Measurements from ENCODE around the gene PARD6G. TPM values are rescaled to one million over a fixed set of nuclear protein-coding genes. Genes with fewer than 3 reads are reported as not detected.
A peak's percentile ranks its signal among the peaks of the same experiment; 100 is the strongest.

Gene PARD6G
- total RNA-seq, 6 experiments from 2014 or later, result 0.34 to 0.66 (median 0.50) TPM

DNA sequence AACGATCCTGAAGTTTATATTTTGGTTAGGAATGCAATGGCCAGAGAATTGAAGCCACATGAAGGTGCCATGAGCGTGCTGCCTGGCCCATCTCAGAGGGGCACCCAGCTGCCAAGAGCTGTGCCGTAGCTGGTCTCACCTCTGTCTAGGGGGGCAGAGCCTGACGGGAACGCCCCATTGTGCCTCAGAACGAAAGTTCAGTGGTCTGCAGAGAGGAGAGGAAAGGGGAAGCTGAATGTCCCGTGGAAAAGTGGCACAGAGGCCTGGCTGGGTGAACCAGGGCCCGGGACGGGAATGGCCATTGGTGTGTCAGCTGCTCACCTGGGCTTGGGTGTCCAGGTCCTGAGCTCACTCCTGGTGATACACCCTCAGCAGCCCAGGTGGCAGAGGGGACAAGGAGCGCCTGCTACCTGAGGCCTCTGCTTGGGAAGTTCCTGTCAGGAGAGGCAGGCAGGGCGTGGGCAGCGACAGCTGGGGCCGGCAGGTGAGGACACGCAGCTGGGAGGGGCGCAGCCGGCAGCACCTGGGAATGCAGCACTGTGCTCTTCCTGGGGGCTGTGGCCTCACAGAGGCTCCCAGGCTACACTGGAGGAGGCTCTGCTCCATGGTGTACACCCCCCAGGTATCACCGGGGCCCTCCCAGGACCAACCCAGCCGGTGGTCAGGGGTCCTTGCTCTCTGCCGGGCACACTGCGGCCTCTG is 67.3 kb downstream of the PARD6G start:
- H3K27me3 Mint-ChIP-seq (ENCODE audit: insufficient read depth), result peaks cover 37% of the 10 kb centered on the region
- H3K4me1 Mint-ChIP-seq (ENCODE audit: low read depth), result peaks cover 15% of the 10 kb centered on the region
- H3K27ac Mint-ChIP-seq, result no peak overlapping the region
- no peaks in the 10 kb centered on the region for H3K9me3 Mint-ChIP-seq
- TF ChIP-seq, protein P1, sequence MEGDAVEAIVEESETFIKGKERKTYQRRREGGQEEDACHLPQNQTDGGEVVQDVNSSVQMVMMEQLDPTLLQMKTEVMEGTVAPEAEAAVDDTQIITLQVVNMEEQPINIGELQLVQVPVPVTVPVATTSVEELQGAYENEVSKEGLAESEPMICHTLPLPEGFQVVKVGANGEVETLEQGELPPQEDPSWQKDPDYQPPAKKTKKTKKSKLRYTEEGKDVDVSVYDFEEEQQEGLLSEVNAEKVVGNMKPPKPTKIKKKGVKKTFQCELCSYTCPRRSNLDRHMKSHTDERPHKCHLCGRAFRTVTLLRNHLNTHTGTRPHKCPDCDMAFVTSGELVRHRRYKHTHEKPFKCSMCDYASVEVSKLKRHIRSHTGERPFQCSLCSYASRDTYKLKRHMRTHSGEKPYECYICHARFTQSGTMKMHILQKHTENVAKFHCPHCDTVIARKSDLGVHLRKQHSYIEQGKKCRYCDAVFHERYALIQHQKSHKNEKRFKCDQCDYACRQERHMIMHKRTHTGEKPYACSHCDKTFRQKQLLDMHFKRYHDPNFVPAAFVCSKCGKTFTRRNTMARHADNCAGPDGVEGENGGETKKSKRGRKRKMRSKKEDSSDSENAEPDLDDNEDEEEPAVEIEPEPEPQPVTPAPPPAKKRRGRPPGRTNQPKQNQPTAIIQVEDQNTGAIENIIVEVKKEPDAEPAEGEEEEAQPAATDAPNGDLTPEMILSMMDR (IDR thresholded peaks at IDR 0.05), result no peak
- no peak overlapping the region for H3K4me3 Mint-ChIP-seq
- no peaks in the 10 kb centered on the region for H3K36me3 Mint-ChIP-seq (ENCODE audit: low read depth)
- DNase-seq, result no peak

DNA sequence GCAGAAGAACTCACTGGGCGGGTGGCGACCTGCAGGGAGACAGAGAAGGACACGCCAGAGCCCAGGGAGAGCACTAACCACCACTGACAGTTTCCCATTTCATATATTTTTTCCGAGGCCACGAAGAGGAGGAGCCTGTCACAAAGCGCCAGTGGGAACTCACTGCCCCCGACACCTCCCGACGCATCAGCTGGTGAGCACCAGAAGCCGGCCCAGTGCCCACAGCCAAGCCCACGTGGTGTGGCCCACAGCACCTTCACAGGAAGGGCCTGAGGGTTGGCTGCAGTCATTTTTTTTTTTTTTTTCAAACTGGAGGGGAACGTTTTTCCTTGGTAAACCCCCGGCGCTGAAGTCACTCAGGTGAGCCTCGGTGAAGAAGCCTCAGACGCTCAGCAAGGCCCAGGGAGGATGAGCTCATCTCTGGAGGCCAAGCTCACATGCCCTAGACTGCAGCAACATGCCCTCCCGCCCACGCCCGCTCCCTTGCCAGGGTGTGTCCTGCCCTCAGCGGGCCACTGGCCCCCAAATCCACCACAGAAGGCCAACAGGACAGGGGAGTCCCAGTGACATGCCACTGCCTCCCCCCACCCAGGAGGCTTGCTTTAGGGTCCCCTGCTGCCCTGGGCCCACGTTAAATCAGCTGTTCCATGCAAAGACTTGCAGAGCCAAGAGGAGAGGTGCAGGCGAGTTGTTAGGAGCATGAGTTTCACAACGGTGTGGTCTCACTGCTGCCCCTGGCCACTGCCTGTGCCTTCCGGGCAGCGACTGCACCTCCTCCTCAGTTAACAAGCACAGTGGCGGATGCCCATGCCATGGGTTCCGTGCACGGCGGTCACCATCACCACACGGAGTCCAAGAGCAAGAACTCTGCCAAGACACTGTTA is 68.1 kb downstream of the PARD6G start:
- no peak overlapping the region for H3K4me3 Mint-ChIP-seq
- peaks cover 15% of the 10 kb centered on the region for H3K4me1 Mint-ChIP-seq (ENCODE audit: low read depth)
- H3K36me3 Mint-ChIP-seq (ENCODE audit: low read depth), result no peaks in the 10 kb centered on the region
- TF ChIP-seq, protein P1 (IDR thresholded peaks at IDR 0.05), result no peak
- H3K27ac Mint-ChIP-seq, result no peak overlapping the region
- peaks cover 37% of the 10 kb centered on the region for H3K27me3 Mint-ChIP-seq (ENCODE audit: insufficient read depth)
- H3K9me3 Mint-ChIP-seq, result no peaks in the 10 kb centered on the region
- DNase-seq, result no peak

DNA sequence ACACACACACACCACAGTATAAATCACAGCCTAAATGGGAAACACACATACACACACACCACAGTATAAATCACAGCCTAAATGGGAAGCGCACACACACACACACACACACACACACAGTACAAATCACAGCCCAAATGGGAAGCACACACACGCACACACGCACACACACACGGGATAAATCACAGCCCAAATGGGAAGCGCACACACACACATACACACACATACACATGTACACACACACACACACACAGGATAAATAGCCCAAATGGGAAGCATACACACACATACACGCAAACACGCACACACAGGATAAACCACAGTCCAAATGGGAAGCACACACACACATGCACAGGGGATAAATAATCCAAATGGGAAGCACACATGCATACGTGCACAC is 70.2 kb downstream of the PARD6G start:
- Mint-ChIP-seq H3K9me3 (no peaks in the 10 kb centered on the region), H3K4me1 (ENCODE audit: low read depth) (peaks cover 10% of the 10 kb centered on the region), H3K36me3 (ENCODE audit: low read depth) (no peaks in the 10 kb centered on the region), H3K4me3 (no peak overlapping the region), H3K27me3 (ENCODE audit: insufficient read depth) (peaks cover 22% of the 10 kb centered on the region), H3K27ac (no peak overlapping the region)
- DNase-seq, result no peak
- TF ChIP-seq, protein P1 (IDR thresholded peaks at IDR 0.05), result no peak

DNA sequence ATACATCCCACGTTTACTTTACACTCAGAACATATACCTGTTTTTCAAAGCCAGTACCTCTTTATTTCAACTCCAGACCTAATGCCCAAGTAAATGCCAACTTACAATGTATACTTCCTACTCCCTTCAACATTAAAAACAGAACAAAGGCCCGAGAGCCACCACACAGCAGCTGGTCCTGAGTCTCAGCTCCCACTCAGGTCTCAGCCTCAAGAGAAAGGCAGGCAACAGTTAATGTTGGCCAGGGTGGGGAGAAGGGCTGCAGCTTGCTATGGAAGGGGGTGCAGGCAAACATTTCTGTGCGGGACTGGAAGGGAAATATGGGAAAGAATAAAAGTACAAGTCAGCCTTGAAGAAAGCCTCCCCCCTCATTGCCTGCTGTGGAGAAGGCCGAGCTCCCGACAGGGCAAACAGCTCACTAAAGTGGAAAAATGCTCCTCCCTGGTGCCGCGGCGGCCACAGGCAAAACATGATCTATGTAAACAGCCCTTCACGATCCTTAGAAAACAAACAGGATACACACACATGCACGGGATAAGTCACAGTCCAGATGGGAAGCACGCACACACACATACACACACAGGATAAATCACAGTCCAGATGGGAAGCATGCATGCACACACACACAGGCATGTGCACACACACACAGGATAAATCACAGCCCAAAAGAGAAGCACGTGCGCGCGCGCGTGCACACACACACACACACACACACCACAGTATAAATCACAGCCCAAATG is 70.8 kb downstream of the PARD6G start:
- peak; percentile 9 for DNase-seq
- Mint-ChIP-seq H3K36me3 (ENCODE audit: low read depth) (no peaks in the 10 kb centered on the region), H3K4me1 (ENCODE audit: low read depth) (peaks cover 16% of the 10 kb centered on the region), H3K27ac (no peak overlapping the region), H3K9me3 (no peaks in the 10 kb centered on the region), H3K4me3 (peak overlapping the region; percentile 35), H3K27me3 (ENCODE audit: insufficient read depth) (peaks cover 17% of the 10 kb centered on the region)
- TF ChIP-seq, protein P1 (IDR thresholded peaks at IDR 0.05), result no peak

DNA sequence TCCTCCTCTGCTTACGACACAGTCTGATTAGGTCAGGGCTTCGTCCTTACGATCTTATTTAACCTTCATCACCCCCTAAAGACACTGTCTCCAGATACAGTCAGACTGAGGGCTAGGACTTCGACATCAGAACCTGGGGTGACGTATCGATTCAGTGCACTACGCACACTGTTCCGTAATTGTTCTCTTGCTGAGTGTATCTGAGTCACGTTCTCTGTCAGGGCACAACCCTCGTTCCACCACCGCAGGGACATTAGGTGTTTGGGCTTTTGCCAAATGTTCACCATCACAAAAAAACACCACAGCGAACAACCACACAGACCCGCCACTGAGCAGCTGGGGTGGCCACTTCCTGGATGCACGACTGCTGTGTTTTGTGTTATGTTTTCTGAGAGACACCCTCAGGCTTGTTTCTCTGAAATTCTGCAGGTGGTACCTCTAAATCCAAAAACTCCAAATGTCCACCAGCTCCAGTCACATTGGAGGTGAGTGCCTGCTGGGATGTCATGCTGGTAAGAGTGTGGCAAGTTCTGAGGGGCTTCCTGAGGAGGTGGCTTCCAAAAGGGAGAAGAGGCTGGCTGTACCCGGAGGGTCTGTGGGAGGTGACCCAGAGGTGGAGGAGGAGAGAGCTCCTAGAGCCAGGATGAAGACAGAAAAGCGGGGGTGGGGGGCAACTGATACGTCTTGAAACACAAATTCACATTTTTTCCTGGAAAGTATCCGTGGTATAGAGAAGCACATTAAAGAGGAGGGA is 71.7 kb downstream of the PARD6G start:
- TF ChIP-seq, protein P1 (IDR thresholded peaks at IDR 0.05), result no peak
- H3K27me3 Mint-ChIP-seq (ENCODE audit: insufficient read depth), result peaks cover 17% of the 10 kb centered on the region
- no peaks in the 10 kb centered on the region for H3K36me3 Mint-ChIP-seq (ENCODE audit: low read depth)
- no peak for DNase-seq
- H3K27ac Mint-ChIP-seq, result no peak overlapping the region
- H3K4me1 Mint-ChIP-seq (ENCODE audit: low read depth), result peaks cover 25% of the 10 kb centered on the region
- H3K4me3 Mint-ChIP-seq, result no peak overlapping the region
- H3K9me3 Mint-ChIP-seq, result no peaks in the 10 kb centered on the region
